RWPE2 (cell line): Measurements from ENCODE around the gene OR52K2.
A peak's percentile ranks its signal among the peaks of the same experiment; 100 is the strongest.

ENCODE experiments used
- ATAC-seq: fragments of 200-7000 bp; cut with Tn5 transposase; 3 replicates; pipeline ENCODE4 v1.9.1; 2021; ENCODE audit warnings: low read depth
- DNase-seq: peaks from one replicate; pipeline ENCODE4 v3.0.0-alpha.2; 2020; ENCODE audit warnings: low spot score
- H3K27ac ChIP-seq: fragments of 450-650 bp; 2 replicates; pipeline ENCODE4 v1.5.1; 2017; ENCODE audit warnings: mild to moderate bottlenecking; ENCODE audit not compliant: poor library complexity, severe bottlenecking
- H3K27me3 ChIP-seq: fragments of 250-450 bp; sonication (Bioruptor Pico); 2 replicates; pipeline ENCODE4 v1.5.1; 2021; ENCODE audit warnings: mild to moderate bottlenecking, moderate library complexity; ENCODE audit not compliant: insufficient read depth, poor library complexity, severe bottlenecking
- H3K36me3 ChIP-seq: fragments of 250-450 bp; sonication (Bioruptor Pico); 2 replicates; pipeline ENCODE4 v1.5.1; 2020; ENCODE audit warnings: low read depth, mild to moderate bottlenecking, moderate library complexity
- H3K4me1 ChIP-seq: fragments of 250-450 bp; sonication (Bioruptor Pico); 2 replicates; pipeline ENCODE4 v1.5.1; 2021; ENCODE audit warnings: mild to moderate bottlenecking, moderate library complexity; ENCODE audit not compliant: insufficient read depth, poor library complexity, severe bottlenecking
- H3K4me3 ChIP-seq: fragments of 250-450 bp; sonication (Bioruptor Pico); 2 replicates; pipeline ENCODE4 v1.5.1; 2021; ENCODE audit warnings: mild to moderate bottlenecking, moderate library complexity; ENCODE audit not compliant: severe bottlenecking
- H3K9me3 ChIP-seq: fragments of 250-450 bp; sonication (Bioruptor Pico); 2 replicates; pipeline ENCODE4 v1.5.1; 2021; ENCODE audit warnings: mild to moderate bottlenecking, moderate library complexity; ENCODE audit not compliant: severe bottlenecking
- CTCF ChIP-seq: fragments of 450-650 bp; IDR thresholded peaks from one replicate; pipeline ENCODE4 v1.5.1; 2017; ENCODE audit warnings: mild to moderate bottlenecking, moderate library complexity; ENCODE audit not compliant: poor library complexity, severe bottlenecking

Gene OR52K2

DNA sequence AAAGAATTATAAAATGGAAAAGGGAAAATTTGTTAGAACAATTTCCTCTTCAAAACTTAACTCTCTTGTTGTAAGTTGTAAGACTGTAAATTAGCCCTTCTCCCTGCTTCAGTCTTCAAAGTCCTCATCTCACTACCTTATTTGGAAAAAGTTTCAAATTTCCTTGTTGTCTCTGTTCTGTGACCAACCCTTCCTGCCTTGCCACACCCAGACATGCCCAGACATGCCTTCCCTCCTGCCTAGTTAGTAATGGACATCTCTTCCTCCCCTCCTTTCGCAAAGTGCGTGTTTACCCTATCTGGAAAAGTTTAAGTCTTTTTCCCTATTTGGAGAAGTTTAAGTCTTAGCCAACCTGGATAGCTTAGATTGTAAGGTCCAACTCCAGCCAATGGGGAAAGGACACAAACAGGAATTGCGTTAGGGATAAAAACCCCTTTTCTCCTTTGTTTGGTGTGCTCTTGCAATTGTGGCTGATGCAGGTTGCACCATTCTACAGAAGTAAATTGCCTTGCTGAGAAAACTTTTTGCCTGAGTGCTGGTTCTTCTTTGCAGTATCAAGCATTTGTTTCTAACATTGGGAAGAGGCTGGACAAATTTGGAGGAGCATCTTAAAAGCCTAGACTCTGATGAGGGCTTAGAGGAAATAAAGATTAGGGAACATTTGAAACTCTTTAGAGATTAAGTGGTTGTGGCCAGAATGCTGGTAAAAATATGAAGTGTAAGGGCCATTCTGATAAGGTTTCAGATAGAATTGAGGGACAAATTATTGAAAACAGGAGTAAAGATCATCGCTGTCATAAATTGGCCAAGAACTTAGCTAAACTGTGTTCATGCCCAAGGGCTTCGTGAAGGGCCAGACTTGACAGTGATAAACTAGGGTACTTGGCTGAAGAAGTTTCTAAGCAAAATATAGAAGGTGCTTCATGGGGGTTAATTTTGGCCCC is 15.4 kb downstream of the OR52K2 start:
- ATAC-seq, result peak; percentile 70
- Histone ChIP-seq H3K9me3 (no peaks in the 10 kb centered on the region), H3K4me3 (no peak overlapping the region), H3K4me1 (peaks cover 9% of the 10 kb centered on the region), H3K27ac (peak overlapping the region; percentile 10), H3K27me3 (no peaks in the 10 kb centered on the region), H3K36me3 (no peaks in the 10 kb centered on the region)
- peak; percentile 69 for DNase-seq
- no peak for TF ChIP-seq CTCF

- Histone ChIP-seq H3K4me3 (no peak overlapping the region), H3K9me3 (no peaks in the 10 kb centered on the region), H3K27me3 (no peaks in the 10 kb centered on the region), H3K27ac (no peak overlapping the region), H3K36me3 (no peaks in the 10 kb centered on the region), H3K4me1 (peaks cover 2% of the 10 kb centered on the region)
- no peak for ATAC-seq
- DNase-seq, result no peak
- no peak for TF ChIP-seq CTCF
Measured at GRCh38 chr11:4465407-4465806, 16.3 kb downstream of the OR52K2 start.

GRCh38 chr11:4466131-4466870 is 17.2 kb downstream of the OR52K2 start:
- H3K4me1 ChIP-seq, result peaks cover 2% of the 10 kb centered on the region
- H3K36me3 ChIP-seq, result no peaks in the 10 kb centered on the region
- no peaks in the 10 kb centered on the region for H3K27me3 ChIP-seq
- DNase-seq (no peak), ATAC-seq (no peak)
- no peak overlapping the region for H3K27ac ChIP-seq
- no peak overlapping the region for H3K4me3 ChIP-seq
- no peak for TF ChIP-seq CTCF
- no peaks in the 10 kb centered on the region for H3K9me3 ChIP-seq

- no peak overlapping the region for H3K4me3 ChIP-seq
- no peak for ATAC-seq
- H3K4me1 ChIP-seq, result peaks cover 2% of the 10 kb centered on the region
- H3K27ac ChIP-seq, result no peak overlapping the region
- no peak for TF ChIP-seq CTCF
- no peak for DNase-seq
- H3K36me3 ChIP-seq, result no peaks in the 10 kb centered on the region
- no peaks in the 10 kb centered on the region for H3K9me3 ChIP-seq
- H3K27me3 ChIP-seq, result no peaks in the 10 kb centered on the region
Measured at GRCh38 chr11:4466871-4467442, 17.9 kb downstream of the OR52K2 start.
